ENCODE data around the gene RND2.
"Not testable (repeated sequence)": the region's sequence is repeated elsewhere in the genome, so short reads cannot be mapped to it uniquely, and the experiment has no call there.

The RND2 gene

GRCh38 chr17:43027091-43028032, 2.3 kb downstream of the RND2 start:
- DNase-seq (ENCODE audit: low spot score), result no peak

DNA sequence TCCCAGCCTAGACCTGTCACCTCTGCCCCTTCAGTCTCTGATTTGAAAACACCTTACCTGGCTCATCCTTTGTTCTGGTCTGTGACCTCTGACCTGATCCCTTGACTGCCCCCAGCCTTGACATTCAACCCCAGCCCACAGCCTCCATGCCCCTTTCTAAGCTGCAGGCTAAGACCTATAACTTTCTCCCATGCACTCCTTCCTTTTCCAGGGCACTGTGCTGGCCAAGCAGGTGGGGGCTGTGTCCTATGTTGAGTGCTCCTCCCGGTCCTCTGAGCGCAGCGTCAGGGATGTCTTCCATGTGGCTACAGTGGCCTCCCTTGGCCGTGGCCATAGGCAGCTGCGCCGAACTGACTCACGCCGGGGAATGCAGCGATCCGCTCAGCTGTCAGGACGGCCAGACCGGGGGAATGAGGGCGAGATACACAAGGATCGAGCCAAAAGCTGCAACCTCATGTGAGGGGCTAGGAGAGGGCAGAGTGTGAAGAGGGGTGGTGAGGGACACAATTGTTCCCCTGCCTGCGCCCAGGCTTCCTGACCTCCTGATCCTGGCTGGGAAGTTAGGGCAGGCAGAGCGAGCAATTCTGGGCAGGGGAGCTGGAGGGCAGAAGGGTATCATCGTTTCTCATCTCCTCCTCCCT, 3.3 kb downstream of the RND2 start:
- no peak for DNase-seq (ENCODE audit: low spot score)

- DNase-seq (ENCODE audit: low spot score), result no peak
Observed at GRCh38 chr17:43030137-43030767, 5.2 kb downstream of the RND2 start.

- no peak for DNase-seq (ENCODE audit: low spot score)
Observed at GRCh38 chr17:43031666-43032065, 6.6 kb downstream of the RND2 start.

GRCh38 chr17:43033948-43034881, 9.2 kb downstream of the RND2 start:
- DNase-seq (ENCODE audit: low spot score), result no peak

- no peak for DNase-seq (ENCODE audit: low spot score)
Observed at GRCh38 chr17:43034894-43035293, 9.9 kb downstream of the RND2 start.

DNA sequence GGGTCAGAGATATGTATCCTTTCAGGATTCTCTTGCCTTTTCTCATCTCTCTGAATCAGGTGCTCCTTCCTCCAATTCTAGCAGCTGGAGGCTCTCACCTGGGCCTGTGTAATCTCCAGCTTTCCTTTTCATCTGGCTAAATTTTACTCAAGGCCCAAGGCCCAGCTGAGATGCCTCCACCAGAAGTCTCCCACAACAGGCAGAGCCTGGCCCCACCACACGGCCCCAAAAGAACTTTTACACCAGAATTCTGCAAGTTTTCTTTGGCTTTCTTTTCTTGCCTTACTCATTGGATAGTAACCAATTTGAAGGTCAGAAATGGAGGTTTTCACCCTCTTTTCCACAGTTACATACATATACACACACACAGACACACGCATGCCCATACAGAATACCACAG, 14.6 kb downstream of the RND2 start:
- no peak for DNase-seq (ENCODE audit: low spot score)

DNA sequence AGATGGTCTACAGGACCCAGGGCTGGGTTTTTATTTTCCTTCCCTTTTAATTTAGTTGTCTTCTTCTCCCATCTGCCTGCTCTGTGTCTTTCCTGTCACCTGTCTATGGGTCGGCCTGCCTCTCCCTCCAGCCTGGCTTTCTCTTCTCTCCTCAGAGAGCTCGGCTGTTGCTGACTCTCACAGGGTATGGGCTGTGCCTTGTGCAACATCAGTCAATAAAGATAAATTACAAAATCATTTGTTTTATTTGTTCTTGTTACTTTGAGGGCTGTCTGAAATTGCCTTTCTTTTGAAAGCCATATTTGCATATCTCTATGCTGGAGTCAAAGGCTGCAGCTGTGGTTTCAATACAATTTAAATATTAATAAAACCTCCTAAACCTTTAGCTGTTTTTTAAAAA, 15.6 kb downstream of the RND2 start:
- DNase-seq (ENCODE audit: low spot score), result no peak

- DNase-seq (ENCODE audit: low spot score), result no peak
Observed at GRCh38 chr17:43042025-43042628, 17.1 kb downstream of the RND2 start.

- DNase-seq (ENCODE audit: low spot score), result no peak
Observed at GRCh38 chr17:43043307-43043706, 18.3 kb downstream of the RND2 start.

GRCh38 chr17:43044024-43044423, 19.0 kb downstream of the RND2 start:
- no peak for DNase-seq (ENCODE audit: low spot score)

DNA sequence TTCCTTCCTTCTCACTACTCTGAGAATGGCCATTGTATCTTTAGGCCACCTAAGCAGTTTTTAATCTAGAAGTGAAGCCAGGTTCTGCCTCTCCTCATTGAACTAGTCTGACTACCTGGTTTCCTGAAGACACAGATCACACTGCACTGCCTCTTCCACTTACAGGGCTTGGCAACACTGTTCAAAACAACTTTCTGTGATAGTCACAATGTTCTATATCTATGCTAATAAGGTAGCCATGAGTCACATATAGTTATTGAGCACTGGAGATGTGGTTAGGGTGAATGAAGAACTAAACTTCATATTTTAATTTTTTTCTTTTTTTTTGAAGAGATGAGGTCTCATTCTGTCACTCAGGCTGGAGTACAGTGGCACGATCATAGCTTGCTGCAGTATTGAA, 26.9 kb downstream of the RND2 start:
- no peak for DNase-seq (ENCODE audit: low spot score)

DNA sequence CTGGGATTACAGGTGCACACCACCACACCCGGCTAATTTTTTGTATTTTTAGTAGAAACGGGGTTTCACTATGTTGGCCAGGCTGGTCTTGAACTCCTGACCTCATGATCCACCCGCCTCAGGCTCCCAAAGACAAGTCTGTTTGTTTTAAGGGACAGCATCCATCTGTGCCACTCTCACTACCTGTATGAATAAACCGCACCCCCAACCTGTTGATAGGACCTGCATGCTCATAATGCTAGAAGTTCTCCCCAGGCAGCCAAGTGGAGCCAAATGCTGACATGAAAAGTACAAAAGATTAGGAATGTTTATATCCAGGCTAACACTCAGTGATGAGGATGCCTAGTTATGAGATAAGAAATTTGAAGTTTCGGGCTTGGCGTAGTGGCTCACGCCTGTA, 28.0 kb downstream of the RND2 start:
- not testable (repeated sequence) for DNase-seq (ENCODE audit: low spot score)

DNA sequence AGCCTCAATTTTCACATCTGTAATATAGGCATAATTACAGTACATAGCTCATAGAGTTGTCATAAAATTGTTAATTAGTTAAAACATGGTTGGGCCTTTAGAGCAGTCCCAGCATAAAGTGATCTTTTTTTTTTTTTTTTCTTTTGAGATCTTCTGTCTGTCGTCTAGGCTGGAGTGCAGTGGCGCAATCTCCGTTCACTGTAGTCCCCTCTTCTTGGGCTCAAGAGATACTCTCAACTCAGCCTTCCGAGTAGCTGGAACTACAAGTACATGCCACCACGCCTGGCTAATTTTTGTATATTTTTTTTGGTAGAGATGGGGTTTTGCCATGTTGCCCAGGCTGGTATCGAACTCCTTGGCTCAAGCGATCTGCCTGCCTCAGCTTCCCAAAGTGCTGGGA, 31.0 kb downstream of the RND2 start:
- DNase-seq (ENCODE audit: low spot score), result no peak

DNA sequence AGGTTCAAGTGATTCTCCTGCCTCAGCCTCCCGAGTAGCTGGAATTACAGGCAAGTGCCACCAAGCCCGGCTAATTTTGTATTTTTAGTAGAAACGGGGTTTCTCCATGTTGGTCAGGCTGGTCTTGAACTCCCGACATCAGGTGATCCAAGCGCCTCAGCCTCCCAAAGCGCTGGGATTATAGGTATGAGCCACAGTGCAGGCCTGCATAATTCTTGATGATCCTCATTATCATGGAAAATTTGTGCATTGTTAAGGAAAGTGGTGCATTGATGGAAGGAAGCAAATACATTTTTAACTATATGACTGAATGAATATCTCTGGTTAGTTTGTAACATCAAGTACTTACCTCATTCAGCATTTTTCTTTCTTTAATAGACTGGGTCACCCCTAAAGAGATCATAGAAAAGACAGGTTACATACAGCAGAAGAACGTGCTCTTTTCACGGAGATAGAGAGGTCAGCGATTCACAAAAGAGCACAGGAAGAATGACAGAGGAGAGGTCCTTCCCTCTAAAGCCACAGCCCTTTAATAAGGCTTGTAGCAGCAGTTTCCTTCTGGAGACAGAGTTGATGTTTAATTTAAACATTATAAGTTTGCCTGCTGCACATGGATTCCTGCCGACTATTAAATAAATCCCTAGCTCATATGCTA, 38.1 kb downstream of the RND2 start:
- no peak for DNase-seq (ENCODE audit: low spot score)

DNA sequence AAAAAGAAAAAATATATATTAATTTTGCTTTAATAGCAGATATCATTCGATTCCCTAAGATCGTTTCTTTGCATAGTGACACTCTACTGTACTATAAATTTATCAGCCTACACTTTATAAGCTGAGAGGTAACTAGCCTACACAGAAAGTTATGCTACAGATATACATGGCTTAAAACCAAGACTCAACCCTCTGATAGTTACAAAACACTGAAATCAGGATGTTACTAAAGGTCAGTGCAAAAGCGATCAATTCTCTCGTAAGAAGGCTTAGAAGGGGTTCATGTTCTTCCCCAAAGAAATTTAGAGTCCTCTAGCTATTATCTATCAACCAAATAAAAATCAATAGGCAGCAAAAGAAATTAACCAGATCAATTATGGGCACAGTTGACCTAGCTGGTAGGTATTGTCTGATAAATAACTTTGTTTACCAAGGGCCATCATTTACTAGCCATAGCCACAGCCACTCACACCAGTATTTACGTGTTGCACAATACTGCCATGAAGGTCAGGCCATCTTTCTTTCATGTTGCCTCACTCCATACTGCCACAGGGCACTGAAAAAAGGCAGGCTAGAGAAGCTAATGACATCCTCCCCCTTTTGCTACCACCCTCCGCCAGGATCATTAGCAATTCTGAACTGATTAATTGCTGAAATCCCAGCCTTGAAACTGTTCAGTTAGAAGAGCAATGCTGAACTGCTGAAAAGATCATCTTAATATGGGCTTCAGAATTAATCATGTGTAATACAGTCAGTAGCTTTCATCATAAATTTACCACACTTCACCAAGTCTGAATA, 43.7 kb downstream of the RND2 start:
- no peak for DNase-seq (ENCODE audit: low spot score)

DNA sequence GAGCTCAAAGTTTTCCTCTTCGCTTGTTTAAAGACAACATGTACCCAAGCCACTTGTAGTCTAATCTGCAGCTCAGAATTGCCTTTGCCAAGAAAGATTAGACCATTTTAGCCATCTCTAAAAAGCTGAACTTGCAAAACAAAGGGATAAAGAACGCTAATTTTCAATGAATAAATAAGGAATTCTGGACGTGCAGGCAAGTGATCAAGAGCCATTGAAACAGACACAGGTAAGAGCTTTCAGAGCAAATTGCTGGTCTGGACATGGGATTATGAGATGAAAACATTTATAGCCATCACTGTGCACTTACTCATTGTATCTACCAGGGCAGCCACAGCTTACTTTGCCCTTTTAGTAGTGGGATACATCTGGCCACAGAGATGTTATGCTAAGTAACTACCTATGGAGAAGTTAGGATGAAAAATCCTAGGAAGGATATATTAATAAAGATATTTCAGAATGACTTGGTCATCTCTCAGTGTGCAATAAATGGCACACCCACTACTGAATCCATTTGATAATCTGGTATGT, 44.4 kb downstream of the RND2 start:
- DNase-seq (ENCODE audit: low spot score), result no peak

GRCh38 chr17:43070257-43070656, 45.2 kb downstream of the RND2 start:
- DNase-seq (ENCODE audit: low spot score), result no peak

DNA sequence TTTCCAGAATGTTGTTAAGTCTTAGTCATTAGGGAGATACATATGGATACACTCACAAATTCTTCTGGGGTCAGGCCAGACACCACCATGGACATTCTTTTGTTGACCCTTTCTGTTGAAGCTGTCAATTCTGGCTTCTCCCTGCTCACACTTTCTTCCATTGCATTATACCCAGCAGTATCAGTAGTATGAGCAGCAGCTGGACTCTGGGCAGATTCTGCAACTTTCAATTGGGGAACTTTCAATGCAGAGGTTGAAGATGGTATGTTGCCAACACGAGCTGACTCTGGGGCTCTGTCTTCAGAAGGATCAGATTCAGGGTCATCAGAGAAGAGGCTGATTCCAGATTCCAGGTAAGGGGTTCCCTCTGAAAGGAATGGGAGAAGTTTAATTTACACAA, 45.8 kb downstream of the RND2 start:
- no peak for DNase-seq (ENCODE audit: low spot score)

GRCh38 chr17:43074869-43075268, 49.8 kb downstream of the RND2 start:
- DNase-seq (ENCODE audit: low spot score), result no peak

All from activated CD4-positive, alpha-beta T cell treated with anti-CD3 and anti-CD28 coated beads, Interleukin-2, Interleukin-4, amounts not matched to agents 100 ng/mL and 50 ng/mL, durations not matched to agents 16 hours and 8 hours (primary cell).